GM18520 (cell line): ENCODE data around the gene TALDO1.
"Not testable (repeated sequence)": the region's sequence is repeated elsewhere in the genome, so short reads cannot be mapped to it uniquely, and the experiment has no call there.

Experiments used
- ATAC-seq: cut with Tn5 transposase; IDR thresholded peaks from one replicate; pipeline ENCODE4 v1.9.1; 2021; ENCODE audit not compliant: unreplicated experiment

Gene TALDO1

DNA sequence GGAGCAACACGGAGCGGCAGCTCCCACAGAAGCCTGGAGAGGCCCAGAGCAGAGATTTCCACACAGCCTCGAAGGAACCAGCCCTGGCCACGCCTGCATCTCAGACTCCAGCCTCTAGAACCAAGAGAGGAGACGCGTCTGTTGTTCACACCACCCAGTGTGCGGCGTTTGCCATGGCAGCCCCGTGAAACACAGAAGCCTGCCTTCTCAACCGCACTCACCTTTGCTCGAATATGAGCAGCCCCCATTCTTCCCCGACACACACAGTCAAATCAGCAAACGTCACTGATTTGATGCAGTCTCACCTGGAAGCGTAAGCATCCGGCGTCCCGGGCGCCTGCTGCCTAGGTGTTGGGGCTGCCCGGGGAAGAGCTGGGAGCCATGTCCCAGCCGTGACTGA lies 14.2 kb upstream of the TALDO1 start:
- ATAC-seq = no peak

GRCh38 chr11:734541-734940 lies 12.7 kb upstream of the TALDO1 start:
- ATAC-seq = not testable (repeated sequence)

DNA sequence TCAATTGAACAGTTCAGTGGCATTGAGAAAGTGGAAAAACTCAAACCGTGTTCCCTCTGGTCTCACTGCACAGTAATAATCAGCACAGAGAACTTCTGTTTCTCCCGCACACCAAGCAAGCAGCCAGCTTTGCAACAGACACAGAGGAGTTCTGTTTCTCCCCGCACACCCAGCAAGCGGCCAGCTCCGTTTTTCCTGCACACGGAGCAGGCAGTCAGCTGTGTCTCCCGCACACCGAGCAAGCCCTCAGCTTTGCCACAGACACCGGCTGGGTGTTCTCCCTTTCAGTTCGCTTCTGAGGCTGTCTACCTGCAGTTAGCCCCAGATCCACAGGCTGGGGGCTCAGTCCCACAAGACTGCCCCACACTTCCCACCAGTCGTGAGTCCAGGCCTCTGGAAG lies 9.9 kb upstream of the TALDO1 start:
- ATAC-seq = no peak

GRCh38 chr11:737899-738298 lies 9.4 kb upstream of the TALDO1 start:
- not testable (repeated sequence) for ATAC-seq

GRCh38 chr11:742156-742546 lies 5.1 kb upstream of the TALDO1 start:
- no peak for ATAC-seq

DNA sequence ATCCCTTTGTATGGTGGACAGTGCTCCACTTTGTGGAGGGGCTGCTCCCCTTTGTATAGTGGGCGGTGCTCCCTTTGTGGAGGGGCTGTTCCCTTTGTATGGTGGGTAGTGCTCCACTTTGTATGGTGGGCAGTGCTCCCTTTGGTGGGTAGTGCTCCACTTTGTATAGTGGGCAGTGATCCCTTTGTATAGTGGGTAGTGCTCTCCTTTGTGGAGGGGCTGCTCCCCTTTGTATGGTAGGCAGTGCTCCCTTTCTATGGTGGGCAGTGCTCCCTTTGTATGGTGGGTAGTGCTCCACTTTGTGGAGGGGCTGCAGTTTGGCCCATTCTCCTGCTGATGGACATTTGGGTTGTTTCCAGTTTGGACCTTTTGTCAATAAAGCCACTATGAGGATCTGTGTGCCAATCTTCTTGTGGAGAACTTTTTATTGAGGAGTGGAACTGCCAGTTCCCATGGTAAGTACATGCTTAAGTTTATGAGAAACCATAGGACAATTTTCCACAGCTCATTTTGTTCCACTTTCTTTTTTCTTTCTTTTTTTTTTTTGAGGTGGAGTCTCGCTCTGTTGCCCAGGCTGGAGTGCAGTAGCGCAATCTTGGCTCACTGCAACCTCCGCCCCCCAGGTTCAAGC lies 4.6 kb upstream of the TALDO1 start:
- no peak for ATAC-seq

- no peak for ATAC-seq
Observed at GRCh38 chr11:745428-745827, 1.8 kb upstream of the TALDO1 start.

- no peak for ATAC-seq
Observed at GRCh38 chr11:746289-747157, 741 bp upstream of the TALDO1 start.

DNA sequence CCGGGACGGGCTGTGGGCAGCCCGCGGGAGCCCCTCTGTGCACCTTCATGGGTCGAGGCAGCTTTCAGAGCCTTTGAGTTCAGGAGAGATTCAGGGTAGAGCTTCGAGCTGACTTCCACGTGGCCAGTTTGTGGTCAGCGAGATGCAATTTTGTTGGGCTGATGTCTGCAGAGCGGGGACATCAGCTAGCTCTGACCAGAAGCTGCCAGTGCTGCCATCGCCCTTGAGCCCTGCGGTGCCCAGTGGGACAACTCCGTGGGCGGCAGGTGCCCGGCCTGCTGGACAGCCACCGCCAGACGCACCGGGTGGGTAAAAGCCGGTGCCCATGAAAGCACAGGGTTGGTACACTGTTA lies 719 bp downstream of the TALDO1 start:
- no peak for ATAC-seq

DNA sequence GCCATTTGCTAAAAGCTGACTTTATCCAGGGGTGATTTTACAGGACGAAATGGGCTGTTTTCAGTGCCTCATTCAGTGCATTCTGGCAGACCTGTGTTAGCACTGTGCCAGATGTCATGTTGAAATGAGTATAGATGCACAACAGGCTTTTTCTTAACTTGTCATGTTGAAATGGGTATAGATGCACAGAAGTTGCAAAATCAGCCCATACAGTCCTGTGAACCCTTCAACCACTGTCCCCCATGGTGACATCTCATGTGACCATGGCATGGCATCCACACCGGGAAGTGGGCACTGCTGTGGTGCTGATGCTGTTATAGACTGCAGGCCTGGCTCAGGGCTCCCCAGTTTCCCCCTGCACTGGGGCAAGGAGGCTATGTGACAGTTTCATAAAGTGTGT lies 2.5 kb downstream of the TALDO1 start:
- no peak for ATAC-seq

DNA sequence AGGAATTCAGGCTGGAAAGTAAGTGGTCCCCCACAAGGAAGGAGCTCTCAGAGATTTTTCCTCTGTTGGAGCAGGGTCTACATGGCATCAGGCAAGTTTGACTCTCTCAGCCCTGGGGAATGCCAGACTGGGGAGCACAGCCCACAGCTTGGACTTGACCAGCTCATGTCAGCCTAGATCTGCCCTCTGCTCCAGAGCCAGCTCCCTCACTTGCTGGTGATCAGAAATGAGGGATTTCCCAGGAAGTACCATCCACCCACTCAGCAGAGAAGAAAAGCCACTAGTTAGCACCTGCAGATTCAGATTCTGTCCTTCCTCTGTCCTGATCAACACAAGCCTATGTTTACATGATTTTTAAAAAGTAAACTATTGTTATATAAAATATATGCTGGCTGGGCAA lies 13.0 kb downstream of the TALDO1 start:
- no peak for ATAC-seq

GRCh38 chr11:761526-762108 lies 14.4 kb downstream of the TALDO1 start:
- ATAC-seq = no peak

DNA sequence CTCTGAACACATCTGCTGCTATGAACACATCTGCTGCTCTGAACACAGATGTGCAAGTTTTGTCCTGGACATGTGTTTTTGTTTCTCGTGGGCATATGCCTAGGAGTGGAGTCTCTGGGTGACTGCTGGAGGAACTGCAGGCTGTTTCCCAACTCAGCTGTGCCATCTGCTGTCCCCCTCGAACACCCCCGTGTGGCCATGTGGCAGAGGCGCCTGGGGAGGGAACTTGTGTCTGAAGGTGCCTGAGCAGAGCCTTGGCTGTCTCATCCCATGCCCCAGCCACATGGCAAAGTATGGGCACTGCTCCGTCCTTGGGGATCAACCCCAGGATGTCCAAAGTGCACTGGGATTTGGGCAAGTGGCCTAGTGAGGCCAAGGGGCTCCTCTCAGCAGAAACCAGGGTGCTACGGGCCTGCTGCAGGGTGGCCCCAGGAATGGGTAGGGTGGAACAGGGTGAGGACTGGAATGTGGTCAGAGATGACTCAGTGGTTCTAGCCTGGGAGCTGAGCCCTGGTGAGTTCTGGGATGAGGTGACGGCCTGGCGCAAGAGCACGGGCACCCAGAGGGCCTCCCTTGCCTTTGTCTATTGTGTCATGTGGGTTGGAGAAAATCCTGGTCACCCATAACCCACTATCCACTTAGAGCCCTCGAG lies 15.3 kb downstream of the TALDO1 start:
- no peak for ATAC-seq

- ATAC-seq = no peak
Observed at GRCh38 chr11:763073-763463, 15.8 kb downstream of the TALDO1 start.

DNA sequence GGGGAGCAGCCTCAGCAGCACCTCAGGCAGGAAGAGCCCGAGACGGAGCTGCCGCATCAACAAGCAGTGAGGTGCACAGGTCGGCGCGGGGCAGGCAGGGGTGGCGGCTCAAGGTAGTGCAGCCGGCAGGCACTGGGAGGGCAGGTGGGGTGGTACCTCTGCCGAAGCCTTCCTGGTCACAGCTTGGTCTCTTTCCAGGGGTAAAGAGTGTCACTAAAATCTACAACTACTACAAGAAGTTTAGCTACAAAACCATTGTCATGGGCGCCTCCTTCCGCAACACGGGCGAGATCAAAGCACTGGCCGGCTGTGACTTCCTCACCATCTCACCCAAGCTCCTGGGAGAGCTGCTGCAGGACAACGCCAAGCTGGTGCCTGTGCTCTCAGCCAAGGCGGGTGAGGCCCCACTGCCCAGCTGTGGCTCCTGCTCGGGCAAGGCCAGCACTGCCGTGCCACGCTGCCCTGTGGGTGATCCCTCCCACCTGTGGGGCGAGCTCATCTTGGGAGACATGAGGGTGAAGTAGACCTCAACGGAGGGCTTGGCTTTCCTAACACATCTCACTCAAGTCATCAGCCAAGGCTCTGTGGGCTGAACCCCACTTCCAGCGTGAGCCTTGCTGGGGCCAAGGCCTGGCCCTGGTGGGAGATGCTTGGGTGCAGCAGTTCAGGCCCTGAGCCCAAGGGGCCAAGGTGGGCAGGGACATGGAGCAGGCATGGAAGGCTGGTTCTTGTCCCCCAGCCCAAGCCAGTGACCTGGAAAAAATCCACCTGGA lies 16.5 kb downstream of the TALDO1 start:
- no peak for ATAC-seq

DNA sequence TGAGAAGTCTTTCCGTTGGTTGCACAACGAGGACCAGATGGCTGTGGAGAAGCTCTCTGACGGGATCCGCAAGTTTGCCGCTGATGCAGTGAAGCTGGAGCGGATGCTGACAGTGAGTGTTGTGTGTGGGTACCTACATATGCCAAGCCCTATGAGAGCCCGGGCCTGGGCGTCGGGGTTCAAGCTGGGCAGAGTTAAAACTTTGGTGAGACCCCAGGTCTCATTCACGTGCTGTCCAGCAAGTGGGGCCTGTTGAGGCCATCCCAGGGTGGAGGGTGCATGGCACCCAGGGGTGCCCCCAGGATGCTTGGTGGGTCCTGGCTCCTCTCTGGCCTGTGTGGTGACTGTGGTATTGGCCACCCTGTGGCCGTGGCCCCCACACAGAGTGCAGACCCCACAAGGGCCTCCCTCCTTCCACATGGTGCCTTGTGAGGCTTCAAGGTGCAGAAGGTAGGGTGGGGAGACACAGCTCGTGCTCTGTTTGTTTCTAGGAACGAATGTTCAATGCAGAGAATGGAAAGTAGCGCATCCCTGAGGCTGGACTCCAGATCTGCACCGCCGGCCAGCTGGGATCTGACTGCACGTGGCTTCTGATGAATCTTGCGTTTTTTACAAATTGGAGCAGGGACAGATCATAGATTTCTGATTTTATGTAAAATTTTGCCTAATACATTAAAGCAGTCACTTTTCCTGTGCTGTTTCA lies 17.2 kb downstream of the TALDO1 start:
- no peak for ATAC-seq

- no peak for ATAC-seq
Observed at GRCh38 chr11:765025-765801, 17.9 kb downstream of the TALDO1 start.

- no peak for ATAC-seq
Observed at GRCh38 chr11:765802-766091, 18.5 kb downstream of the TALDO1 start.

GRCh38 chr11:766106-766935 lies 19.1 kb downstream of the TALDO1 start:
- ATAC-seq = no peak
